ENCODE results near the gene PRDM15.

PRDM15 gene

DNA sequence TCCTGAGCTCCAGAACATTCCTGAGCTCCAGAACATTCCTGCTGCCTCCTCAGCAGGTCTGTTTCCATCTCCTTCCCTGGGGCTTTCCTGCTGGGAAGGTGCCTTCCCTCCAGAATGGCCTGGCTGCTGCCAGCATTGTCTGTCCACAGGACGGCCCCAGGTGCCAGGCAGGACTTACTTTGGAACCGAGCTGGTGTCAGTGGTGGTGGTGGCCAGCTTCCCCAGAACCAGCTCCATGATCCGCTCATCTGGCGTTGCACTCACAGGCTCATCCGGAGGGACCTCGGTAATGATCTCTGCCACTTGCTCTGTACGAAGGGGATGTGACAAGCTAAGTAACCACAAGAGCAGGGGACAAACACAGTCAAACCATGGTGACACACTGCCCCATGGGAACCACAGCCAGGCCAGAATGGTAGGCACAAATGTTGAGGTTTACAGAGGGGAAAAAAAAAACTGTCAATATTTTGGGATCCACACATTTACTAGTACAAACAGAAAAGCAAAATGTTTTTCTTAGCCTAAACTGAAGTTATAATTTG is 41.3 kb downstream of the PRDM15 start:
- no peak for DNase-seq

DNA sequence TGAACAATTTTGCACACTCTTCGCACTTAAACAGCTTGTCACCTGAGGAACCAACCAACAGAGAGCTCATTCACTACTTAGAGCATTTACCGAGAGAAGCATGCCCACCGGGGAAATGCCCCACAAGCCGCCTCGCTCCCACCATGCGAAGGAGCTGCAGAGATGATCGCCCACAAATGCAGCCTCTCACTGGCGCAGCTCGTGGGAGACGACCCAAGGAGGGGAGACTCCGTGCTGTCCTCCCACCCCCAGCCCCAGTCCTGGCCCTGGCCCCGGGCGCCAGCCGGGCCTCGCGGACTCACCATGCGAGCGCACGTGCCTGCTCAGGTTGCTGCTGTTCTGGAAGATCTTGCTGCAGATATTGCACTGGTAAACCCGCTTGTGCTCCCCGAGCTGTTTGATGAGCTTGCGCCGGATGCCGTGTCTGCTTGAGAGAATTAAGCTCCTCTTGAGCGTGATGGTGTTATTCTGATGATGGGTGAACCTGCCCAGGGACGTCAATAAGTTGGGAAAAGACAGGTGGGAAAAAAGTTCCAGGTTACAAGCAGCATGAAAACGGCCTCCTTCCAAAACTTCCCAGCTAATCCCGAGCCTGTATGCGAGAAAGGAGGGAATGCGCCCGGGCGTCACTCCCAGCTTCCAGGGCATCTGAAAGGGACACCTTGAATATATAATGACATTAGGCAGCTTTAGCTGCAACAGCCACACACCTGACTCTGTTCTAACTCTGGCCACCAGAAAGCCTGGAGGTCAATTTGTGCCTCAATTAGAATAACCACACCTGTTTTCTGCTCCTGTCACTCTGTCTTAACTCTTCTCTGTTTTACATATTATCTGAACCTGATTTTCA is 42.8 kb downstream of the PRDM15 start:
- no peak for DNase-seq

DNA sequence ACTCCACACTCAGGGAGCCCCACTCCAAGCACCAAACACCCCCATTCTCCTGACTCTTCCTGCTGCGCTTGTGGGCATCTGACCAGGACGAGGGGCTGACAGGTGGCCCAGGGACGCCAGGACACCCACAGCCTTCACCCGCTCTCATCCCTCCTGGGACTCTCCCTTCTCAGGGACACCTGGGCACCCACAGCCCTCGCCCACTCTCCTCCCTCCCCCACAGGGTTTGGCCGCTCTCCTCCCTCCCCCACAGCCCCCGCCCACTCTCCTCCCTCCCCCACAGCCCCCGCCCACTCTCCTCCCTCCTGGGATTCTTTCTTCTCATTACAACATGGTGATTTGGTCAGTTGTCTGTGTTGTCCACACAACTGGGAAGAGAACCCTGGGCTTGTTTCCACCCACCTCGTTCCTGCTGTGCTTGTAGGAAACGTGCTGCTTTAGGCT is 43.4 kb downstream of the PRDM15 start:
- DNase-seq: no peak

DNA sequence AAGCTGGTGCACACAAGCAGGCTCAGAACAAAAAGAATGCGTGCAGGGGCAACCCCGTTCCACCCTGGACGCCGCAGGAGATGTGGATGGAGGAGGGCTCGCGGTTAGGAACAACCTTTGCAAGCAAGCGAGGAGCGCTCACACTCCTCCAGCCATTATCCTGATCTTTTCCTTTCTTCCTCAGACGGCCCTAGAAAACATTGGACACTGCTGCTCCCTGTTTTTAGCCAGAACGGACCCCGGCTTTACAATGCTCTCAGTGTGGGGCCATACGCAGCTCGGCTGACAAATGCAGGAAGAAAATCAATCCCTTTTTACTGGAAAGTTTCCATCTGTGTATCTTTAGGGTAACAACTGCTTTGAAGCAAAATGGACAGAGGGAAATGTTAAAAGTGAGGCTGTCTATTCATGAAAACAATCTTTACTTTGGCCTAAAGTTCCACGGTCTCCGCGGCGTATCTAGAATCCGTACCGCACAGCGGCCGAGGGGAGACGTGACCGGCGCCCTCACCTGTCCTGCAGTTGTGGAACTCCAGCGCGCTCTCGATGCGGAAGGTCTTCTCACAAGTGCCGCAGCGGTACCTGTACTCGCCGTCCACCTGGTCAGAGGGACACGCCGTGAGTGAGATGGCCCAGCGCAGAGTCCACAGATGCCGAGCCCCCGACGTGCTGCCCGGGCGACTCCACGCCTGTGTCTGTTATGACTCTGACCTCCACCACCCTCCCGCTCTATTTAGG is 44.0 kb downstream of the PRDM15 start:
- no peak for DNase-seq

DNA sequence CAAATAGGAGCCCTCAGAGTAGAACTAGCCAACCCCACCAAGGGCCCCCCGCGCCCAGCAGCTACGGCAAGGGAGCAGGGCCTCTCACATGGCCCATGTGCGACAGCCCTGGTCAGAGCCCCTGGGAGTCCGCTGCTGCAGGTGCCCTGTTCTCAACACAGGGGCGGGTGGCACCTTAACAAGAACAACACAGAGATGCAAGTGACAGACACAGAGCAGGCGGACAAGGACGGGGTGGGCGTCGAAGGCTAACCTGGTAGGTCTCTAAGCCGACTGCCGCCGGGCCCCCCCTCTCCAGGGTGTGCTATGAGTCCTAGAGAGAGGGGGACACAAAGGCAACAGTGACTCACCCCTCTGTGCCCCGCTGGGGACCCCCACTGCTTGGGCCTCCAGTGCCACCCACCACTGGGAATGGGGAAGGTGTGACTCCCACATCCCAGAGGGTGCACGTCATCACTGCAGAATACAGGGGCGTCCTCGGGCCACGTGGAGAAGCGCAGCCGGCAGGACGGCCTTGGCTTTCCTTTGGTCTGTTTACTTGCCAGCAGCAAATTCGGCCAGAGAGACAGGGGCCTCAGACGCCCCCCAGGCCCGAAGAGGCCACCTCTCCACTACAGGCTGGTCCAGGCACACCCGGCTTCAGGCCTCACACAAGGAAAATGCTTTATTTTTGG is 44.8 kb downstream of the PRDM15 start:
- DNase-seq: no peak

DNA sequence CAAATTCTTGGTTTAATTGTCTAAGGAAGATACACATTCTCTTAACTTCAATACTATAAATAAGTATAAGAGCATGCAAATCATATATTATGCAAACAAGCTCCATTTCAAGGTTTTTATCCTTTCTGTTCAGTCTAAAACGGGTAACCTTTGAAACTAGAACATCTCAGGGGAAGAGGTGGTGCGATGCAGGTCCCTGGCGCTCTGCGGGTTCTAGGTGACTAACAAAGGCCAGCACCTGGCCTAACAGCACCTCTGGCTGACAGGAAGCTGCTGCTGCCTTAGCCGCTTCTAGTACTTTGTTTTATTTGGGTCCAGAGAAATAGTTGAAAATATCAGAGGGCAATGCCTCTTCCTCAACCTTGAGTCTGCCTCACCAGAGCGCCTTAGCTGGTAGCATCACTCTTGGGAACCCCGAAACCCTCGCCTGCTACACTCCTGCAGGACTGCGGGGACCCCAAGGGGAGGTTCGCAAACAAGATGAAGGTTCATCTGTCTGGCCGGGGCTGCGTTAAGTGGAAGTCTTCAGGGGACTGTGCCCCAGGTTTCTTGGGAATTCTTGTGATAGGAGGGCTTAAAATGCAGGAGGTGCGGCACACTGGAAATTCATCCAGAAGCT is 45.5 kb downstream of the PRDM15 start:
- no peak for DNase-seq

DNA sequence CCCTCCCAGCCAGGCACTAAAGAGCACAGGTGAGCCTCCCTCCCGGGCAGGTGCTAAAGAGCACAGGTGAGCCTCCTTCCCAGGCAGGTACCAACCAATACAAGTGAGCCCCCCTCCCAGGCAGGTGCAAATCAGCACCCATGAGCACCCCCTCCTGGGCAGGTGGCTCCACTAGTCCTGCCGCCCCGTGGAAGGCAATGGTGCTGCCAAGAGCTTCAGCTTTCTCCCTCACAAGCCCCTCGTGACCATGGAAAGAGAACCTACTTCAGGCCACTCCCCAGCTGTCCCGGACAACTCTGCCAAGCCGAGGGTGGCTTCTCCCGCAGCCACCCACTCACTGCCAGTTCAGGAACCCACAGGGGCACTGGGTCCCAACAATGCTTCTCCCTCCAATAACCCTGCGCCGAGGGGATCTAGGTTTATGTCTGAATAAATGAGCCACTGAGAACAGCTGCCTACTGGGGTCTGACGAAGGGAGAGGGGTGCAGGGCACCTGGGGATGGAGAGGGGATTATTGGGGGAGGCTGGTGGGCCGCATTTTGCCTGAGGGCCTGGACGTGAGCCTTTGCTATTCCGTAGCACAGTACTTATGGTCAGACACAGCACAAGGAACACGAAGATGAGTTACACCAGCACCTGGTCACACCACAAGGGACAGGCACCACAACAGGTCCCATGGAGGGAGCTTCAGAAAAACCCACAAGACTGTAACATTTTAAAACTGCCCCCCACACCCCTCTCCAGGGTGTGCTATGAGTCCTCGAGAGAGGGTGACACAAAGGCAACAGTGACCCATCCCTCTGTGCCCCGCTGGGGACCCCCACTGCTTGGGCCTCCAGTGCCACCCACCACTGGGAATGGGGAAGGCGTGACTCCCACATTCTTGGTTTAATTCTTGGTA is 46.3 kb downstream of the PRDM15 start:
- DNase-seq: no peak

DNA sequence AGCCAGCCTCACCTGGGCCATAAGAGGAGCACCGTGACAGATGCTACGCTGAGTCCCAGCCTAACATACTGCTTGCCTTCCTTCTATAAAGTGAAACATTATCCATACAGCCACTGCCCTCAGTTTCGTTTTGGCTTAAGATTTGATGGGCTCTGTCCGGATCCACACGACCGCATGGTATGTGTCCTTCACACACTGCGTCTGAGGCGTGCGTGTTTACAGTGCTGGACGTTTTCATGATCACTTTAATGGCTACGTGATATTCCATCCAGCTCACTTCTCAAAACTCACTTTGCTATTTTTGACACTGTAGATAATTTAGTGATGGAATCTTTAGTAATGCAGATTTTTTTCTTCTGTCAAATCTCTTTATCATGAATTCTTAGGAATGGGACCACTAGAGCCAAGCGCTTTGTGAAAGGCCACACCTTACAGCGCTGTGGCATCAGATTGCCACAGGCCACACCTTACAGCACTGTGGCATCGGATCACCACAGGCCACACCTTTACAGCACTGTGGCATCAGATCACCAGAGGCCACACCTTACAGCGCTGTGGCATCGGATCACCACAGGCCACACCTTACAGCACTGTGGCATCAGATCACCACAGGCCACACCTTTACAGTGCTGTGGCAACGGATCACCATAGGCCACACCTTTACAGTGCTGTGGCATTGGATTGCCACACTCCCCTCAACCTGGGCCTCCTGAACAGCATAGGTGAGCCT is 47.1 kb downstream of the PRDM15 start:
- no peak for DNase-seq

DNA sequence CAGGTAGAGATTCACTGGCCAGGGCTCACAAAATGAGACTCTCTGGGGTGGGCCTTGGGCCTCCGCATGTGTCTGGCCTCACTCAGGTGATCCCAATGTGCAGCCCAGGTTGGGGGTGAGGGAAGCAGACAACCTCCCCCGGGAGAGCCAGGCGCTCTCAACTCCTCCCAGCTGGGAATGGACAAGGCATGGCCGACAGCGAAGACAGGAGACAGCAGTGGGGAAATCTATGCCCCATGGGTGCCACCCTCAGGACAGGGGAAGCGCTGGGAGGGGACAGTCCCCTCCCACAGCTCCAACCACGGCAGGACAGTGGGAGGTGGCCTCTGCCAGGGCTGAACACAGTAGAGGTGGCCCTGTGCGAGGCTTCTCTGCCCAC is 47.7 kb downstream of the PRDM15 start:
- no peak for DNase-seq

DNA sequence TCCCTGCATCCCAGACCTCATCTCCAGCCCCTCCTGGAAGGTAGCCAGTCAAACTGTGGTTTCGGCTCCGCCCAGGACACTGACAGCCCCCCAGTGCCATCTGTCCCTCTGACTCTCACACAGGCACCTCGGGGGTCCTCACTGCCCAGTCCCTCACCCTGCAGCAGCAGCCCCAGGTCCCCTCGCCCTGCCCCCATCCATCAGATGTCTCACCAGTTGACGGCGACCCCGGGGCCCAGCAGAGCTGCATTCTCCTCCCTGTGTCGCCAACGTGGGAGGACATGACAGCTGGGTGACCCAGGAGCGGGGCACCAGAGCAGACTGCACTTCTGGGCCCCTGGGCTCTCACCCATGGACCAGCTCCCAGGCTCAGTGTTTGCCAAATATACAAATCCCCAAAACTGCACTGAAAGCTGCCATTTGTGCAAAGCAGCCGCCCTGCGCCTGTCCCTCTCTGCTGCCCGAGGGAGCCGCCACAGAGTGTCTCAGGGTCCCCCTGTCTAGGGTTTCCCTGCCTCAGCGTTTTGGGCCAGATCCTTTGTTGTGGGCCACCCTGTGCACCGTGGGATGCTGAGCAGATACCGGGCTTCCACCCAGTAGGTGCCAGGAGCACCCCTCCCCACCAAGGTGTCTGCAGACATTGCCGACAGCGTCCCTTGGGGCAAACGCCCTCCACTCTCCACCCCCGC is 48.2 kb downstream of the PRDM15 start:
- DNase-seq: no peak

DNA sequence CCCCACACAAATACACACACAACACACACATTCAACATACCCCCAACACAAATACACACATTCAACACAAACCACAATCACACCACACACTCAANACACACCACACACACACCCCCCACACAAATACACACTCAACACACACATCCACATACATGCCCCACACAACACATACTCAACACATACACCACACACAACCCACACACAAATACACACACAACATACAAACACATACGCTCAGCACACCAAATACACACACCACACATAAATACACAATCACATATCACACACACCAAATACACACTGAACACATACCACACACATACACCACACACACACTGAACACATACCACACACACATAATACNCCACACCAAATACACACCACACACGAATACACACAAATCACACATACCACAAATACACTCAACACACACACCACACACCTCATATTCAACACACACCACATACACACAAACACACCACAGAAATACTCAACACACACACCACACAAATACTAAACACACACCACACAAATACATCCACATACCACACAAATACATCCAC is 48.9 kb downstream of the PRDM15 start:
- DNase-seq: no peak

DNA sequence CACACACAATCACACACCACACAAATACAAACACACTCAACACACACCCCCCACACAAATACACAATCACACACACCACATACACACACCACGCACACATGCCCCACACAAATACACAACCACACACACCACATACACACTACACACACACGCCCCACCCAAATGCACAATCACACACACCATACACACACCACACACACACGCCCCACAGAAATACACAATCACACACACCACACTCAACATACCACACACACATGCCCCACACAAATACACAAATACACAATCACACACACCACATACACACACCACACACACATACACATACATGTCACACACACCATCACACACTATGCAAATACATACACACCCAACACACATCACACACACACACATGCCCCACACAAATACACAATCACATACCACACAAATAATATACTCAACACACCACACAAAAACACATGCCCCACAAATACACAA is 50.2 kb downstream of the PRDM15 start:
- no peak for DNase-seq

DNA sequence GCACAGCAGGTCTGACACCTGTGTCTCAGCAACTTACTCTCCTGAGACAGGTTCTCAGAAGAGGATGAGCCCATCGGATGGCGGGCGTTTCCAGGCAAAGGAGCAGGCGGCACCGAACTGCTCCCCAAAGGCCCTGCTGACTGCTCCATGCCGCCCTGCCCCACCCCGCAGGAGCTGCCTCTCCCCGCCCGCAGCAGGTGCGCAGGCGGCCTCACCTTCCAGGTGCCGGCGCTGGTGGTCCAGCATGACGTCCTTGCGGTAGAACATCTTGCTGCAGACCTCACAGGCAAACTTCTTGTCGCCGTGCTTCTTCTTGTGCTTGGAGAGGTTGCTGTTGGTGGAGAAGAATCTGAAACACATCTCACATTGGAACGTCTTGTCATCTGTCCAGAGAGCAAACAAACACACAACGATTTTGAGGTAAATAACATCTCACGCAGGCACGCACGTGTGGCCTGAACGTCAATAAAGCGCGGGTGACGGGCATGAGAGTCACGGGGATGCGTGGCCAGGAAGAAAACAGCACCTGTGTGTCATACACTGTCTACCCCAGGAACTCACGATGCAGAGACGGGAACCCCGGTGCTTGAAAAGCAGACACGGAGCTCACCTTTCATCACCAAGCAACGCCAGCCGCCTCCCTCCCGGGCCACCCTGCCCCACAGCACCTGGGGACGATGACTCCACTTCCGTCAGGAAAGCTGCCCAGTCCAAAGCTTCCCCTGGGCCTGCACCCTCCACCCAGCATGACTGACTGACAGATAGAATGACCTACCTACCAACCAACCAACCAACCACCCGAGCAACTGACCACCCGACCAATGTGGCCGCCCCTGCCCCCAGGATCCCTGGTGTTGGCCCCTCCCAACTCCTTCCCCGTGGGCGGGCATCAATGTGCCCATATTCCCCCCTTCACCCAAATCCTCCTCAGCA is 50.9 kb downstream of the PRDM15 start:
- no peak for DNase-seq

DNA sequence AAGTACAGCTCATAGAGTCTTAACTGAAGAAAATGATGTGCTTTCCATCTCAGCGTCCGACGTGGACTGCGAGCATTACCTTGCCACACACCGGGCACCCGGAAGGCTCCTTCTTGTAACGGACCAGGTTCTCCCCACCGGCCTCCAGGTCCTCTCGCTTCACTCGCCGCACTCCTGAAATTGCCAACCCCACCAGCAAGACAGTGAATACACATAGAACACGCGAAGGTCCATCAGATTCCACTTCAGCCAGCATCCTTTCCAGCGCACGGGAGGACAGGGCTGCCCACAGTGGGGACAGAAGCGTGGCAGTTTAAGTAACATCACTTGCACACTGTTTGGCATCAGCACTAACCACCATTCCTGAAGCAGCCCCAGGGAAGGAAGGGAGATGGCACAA is 53.3 kb downstream of the PRDM15 start:
- DNase-seq: no peak

DNA sequence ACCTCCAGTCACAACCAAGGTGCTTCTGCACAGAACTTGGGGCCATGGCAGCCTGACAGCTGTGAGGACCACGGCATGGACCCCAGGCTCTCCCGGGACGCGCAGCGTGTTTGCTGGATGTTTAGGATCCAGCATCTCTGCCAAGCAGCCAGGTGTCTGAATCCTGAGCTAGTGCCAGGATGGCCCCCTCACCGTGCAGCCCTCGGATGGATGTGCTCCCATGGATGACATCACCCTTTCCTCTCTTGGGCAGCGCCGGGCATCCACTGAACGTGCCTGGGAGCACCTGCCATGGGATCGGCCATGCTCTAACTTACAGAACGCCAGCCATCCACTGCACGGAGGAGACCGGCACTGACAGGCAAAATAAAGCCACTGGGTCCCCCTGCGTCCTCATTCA is 53.9 kb downstream of the PRDM15 start:
- DNase-seq: no peak

DNA sequence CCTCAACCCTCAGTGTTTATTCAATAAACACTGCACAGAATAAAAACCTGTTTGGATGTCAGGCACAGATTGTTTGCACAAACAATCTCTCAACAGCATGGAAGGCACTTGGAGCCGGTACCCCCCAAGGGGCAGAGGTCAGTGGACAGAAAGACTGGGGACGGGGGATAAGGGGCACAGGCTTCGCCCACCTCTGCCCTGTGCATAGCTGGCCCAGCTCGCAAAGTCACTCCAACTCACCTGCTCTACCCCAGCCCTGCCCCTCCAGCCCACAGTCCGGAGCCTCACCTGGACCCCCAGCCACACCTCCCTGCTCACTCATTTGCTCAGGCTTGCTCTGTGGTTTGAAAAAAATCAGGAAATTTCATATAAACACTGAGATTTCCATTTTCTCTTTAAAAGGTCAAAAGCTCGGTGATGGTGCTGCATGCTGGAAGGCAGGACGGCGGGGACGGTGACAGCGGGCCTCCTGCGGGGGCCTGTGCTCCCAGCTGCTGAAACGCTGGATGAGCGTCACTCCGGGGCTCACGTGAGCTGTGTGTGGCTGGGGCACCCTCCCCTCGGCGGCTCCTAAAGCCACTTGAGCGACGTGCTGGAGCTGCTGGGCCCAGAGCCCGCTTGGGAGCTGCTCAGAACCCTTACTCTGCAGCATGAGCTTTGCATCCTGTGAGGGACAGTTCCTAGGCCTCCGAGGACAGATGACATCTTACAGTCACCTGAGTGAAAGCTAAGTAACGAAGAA is 54.5 kb downstream of the PRDM15 start:
- DNase-seq: no peak

DNA sequence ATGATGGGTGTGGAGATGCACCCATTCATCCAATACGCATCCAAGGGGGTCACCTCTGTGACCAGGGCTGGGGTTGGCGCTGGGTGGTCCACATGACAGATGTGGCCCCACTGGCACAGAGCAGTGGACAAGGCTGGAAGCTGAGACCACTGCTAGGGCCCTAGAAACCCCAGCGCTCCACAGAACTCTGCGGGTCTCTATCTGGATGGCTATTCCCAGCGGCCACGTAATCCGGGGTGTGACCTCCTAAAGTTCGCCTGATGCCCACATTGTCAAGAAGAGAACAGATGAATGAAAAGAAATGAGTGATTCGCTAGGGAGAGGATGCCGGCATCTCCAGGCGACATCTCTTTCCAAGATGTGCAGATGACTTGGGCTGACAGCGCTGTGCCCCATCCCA is 55.2 kb downstream of the PRDM15 start:
- no peak for DNase-seq

DNA sequence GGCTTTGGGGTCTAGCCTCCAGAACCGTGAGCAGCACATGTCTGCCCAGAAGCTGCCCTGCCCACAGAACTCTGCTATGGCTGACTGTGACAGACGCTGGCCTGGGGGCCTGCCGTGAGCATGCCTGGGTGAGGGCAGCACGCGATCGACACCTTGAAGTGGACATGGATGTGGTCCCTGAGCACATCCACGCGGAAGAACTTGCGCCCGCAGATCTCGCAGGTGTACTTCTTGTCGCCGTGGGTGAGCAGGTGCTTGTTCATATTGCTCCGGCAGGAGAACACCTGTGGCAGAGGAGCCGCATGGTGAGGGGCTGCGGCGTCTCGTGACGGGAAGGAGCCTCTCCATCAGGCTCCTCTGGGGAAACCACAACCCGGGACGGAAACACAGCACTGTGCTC is 56.0 kb downstream of the PRDM15 start:
- DNase-seq: no peak
